Measurements from ENCODE around the gene ATG14.
"Not testable (repeated sequence)": the region's sequence is repeated elsewhere in the genome, so short reads cannot be mapped to it uniquely, and the experiment has no call there.

ATG14 gene

DNA sequence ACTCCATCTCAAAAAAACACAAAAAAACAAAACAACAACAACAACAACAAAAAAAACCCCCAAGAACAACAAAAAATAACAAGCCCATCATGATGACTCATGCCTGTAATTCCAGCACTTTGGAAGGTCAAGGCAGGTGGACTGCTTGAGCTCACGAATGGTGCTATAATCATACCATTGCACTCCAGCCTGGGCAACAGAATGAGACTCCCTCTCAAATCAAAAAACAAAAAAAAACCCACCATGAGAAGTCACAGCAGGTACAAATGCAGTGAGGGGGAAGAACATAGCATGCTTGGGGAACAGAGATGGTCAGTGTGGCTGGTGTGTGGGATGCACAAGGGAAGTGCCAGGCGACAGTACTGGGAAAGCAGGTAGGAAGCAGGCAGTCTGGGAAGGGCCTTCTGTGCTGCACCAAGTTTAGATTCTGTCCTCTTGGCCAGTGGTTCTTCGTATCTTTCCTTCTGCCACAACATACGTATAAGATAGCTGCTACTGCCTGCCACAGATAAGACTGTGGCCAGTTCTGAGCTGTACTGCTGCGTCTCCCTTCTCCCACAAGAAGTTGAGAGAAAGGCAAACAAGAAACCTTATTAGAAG is 28.0 kb downstream of the ATG14 start:
- DNase-seq = no peak

DNA sequence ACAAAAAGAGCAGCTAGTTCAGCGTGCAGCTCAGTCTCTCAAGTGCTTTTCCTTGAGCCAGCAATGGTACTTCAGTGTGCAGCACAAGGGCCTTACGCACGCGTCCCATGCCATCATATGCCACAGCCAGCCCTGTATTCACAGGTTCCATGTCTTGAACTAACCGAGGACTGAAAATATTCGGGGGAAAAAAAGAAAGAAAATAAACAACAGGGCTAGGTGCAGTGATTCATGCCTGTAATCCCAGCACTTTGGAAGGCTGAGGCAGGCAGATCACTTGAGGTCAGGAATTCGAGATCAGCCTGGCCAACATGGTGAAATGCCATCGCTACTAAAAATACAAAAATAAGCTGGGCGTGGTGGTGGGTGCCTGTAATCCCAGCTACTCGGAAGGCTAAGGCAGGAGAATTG is 28.6 kb downstream of the ATG14 start:
- DNase-seq = not testable (repeated sequence)

DNA sequence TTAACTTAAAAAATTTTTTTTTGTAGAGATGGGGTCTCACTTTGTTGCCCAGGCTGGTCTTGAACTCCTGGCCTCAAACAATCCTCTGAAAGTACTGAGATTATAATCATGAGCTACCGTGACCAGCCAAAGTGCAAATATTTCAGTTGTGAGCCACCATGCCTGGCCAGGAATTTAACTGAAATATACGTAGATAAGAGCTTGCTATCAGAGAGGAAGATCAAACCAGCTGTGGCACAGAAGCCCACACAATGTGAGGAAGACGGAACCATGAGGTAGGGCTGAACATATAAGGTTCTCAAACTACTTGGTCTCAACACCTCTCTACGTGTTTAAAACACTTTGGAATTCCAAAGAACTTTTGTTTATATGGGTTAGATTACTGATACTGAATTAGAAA is 29.1 kb downstream of the ATG14 start:
- no peak for DNase-seq

DNA sequence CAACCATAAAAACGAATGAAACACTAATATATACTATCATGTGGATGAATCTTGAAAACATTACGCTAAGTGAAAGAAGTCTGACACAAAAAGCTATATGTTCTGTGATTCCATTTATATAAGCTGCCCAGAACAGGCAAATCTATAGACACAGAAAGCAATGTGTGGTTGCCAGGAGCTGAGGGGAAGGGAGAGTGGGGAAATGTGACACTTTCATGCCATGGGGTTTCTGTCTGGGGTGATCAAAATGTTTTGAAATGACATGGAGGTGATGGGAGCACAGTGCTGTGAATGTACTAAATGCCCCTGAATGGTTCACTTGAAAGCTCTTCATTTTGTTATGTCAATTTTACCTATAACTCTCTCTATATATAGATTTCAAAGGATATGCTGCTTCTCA is 30.1 kb downstream of the ATG14 start:
- no peak for DNase-seq

DNA sequence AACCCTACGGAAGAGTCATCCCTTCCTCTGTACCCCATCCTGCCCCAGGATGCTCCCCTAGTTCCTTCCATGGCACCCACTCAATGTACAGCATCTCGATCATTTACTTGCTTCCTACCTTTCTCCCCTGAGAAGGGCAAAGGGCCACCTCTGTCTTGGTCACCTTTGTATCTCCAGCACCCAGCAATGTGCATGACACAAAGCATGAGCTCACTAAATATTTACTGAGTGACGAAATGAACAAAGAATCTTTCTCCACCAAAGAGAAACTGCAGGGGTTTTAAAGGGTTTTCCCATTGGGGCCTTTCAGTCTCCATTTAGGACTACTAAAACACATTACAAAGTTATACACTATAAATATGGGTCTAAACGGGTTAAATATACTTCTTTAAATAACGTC is 30.6 kb downstream of the ATG14 start:
- no peak for DNase-seq

DNA sequence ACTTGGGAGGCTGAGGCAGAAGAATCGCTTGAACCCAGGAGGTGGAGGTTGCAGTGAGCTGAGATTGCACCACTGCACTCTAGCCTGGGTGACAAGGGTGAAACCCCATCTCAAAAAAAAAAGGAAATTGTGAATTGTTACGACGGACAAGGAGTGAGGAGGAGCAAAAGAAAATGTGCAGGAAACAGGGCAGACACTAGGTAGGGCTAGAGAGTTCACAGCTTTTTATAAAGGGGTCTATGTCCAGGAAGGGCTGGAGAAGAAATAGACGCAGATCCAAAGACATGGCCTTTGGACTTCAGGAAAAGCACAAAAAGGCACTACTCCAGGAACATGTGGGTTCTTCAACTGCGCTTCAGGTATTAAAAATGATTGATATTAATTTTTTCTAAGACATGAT is 34.4 kb downstream of the ATG14 start:
- no peak for DNase-seq

DNA sequence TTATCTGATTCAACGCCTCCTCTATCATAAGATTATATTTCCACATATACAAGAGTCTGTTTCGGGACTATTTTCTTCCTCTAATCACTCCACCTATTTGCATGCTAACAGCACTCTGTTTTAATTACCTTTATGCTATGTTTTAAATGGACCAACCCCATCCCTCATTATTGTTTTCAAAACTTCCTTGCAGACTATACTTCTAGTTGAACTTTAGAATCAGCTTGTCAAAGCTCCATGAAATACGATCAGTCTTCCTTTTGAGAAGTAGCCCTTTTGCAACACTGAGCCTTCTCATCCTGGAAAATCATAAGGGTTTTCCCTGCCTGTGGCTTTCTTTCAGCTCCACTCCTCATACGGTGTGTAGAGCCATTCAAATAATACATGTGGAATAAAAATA is 36.9 kb downstream of the ATG14 start:
- DNase-seq = no peak

DNA sequence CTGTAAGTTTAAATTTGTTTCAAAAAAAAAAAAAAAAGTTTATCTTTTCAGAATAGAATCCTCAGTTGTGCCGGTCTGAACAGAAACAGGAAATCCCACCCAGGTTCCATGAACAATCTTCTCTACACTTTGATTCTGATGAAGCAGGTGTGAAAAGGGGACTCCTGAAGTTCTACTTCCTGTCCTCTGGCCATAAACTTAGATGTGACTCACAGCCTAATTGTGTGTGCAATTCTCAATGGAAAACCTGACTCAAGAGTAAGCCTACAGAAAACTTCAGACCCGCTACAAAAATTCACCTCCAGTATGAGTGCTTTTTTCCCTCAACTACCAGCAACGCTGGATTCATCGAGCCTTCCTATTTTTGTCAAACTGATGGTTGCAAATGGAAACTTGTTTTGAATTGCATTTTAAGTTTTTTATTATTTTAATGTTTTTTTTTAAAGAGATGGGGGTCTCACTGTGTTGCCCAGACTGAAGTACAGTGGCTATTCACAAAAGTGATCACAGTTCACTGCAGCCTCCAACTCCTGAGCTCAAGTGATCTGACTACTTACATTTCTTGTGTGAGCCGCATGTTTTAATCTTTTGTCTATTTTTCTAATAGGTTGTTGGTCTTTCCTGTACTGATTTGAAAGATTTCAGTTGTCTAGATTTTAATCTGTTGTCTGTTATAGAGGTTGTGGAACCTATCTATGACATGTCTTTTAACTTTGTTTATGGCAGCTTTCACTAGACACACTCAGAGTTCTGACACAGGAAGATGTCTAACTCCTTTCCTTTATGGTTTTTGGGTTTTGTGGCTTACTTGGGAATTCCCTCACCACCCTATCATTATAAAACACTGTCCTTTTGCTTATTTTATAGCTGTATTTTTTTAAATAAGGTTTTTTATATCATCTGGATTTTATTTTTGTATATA is 37.6 kb downstream of the ATG14 start:
- no peak for DNase-seq

DNA sequence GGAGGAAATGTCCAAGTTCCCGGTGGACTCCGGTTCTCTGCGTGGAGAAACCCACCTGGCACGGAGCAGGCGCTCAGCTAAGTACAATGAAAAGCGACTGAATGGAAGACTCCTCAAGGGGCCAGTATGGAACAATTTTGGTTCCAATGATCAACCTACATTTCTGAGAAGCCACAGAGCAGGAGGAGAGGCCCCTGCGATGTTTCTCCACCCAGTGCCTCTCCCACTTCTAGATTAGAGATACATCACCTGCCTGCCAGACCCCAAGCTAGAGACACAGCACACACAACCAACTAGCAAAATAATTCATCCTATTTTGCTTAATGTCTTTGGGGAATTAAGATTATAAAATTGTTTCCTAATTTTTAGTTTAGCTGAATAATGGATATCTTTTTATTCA is 38.8 kb downstream of the ATG14 start:
- no peak for DNase-seq

DNA sequence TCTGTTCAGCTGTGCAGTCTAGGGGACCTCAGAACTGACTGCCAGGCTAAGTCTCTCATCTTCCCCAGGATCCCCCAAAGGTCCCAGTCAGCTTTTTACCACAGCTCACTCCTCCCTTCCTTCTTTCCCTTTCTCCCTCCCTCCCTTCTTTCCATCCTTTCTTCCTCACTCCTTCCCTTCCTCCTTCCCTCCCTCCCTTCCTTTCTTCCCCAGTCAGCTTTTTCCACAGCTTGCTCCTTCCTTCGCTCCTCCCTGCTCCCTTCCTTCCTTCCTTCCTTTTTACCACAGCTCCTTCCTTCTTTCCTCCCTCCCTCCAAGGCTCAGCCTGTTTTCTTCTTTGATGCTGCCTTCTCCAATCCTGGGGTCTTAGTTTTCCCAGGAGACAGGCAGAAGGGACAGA is 39.2 kb downstream of the ATG14 start:
- DNase-seq = no peak

DNA sequence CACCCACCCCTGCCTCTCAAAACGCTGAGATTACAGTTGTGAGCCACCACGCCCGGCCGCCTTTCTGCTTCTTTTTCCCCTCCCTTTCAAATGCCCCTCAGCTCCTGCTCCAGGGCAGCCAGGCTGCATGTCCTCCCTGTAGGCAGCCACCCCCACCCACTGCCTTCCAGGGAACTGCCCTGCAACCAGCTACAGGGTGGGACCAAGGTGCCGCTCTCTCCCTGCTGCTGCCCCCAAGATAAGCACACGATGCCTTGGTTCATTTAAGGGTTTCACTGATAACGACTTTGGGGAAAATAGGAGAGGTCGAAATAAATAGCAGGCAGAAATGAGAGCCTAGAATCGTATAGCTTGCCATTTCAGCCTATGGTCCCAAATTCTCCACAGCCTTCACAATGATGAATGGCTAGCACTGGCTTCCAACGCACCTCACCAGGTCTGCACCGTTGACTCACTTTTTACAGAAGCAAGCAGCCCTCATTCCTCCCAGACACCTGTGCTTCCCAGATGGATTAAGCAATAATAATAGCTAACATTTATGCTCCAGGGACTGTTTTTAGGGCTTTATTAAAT is 40.7 kb downstream of the ATG14 start:
- no peak for DNase-seq

DNA sequence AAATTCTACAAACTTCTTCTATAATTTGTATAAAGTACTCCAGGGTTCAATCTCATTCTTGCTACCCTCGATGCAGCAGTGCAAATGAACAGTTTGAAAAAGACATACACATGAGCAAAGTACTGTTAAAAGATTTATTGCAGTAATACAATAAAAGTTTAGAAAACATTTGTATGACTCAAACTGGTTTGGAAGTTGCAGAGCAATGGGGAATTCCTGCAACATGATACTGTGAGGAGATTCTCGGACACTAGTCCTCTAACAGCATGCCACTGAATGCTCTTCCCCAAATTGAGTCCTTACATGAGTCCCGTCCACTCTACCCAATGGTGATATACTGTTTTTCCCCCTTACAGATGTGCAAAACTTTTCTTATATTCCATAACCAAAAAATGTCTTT is 45.4 kb downstream of the ATG14 start:
- no peak for DNase-seq

DNA sequence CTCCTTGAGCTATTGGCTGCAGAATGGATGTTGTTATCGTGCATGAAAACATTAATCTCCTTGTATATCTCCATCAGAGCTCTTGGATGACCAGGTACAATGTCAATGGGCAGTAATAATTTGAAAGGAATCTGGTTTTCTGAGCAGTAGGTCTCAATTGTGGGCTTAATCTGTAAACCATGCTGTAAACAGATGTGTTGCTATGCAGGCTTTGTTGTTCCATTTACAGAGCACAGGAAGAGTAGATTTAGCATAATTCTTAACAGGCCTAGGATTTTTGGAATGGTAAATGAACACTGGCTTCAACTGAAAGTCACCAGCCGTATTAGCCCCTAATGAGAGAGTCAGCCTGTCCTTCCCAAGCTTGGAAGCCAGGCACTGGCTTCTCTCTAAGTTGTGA is 50.4 kb downstream of the ATG14 start:
- DNase-seq = no peak

DNA sequence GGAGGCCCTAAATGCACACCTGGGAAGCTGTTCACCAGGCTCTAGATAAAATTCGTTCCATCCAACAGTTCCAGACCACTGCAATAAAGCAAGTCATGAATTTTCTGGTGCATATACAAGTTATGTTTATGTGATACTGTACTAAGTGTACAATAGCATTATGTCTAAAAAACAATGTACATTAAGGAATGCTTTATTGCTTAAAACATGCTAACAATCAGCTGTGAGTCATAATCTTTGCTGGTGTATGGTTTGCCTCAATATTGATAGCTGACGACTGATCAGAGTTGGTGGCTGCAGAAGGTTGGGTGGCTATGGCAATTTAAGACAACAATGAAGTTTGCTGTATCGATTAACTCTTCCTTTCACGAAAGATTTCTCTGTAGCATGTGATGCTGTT is 52.3 kb downstream of the ATG14 start:
- DNase-seq = no peak

DNA sequence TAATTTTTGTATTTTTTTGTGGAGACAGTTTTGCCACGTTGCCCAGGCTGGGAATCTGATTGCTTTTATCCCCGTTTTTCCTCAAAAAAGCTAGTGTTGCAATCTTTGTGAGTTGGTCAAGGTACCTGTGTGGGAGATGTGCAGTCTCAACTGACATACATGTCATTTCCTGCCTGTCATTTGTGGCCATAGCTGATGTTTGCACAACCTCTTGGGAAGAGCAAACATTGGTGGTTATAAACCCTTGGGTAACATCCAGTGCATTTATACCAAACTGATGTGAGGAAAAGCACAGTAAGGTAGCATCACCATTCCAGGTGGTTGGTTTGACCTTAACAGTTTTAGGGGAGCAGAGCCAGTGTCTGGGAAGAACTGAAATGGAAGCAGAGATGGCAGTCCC is 54.7 kb downstream of the ATG14 start:
- DNase-seq = peak; percentile 79

DNA sequence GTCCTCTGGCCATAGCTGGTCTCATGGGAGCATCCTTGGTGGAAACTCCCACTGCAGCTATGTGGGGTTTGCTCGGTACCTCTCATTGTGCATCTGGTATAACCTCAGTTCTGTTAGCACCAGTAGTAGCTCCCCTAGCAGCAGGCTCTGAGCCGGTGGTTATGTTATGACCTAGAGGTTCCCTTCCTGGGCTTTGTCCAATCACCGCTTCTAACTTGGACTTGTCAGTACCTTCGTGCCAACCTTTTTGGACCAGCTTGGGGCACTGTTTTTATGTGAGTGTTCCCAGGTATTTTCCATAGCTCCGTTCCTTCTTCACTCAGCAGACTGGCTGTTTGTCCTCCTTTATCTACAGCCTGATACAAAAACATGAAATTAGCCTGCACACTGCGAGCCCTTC is 55.7 kb downstream of the ATG14 start:
- DNase-seq = no peak

DNA sequence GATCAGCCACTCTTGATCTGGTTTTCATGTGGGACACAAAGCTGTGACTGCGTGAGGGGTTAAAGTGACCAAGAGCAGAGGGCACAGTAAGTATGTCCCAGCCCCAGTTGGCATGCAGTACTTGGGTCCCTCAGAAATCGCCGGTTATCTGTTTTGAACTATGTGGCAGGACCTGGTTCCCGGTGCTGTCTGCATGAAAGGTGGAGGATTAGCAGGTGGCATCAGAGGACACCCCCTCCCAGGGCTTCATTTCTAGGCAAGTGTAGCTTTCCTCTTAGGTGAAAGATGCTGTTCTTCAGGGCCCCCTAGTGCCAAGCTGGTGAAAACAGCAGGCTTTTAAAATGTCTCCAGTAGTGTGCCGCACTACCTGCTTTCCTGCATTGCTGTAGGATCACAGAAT is 57.1 kb downstream of the ATG14 start:
- DNase-seq = peak; percentile 38

DNA sequence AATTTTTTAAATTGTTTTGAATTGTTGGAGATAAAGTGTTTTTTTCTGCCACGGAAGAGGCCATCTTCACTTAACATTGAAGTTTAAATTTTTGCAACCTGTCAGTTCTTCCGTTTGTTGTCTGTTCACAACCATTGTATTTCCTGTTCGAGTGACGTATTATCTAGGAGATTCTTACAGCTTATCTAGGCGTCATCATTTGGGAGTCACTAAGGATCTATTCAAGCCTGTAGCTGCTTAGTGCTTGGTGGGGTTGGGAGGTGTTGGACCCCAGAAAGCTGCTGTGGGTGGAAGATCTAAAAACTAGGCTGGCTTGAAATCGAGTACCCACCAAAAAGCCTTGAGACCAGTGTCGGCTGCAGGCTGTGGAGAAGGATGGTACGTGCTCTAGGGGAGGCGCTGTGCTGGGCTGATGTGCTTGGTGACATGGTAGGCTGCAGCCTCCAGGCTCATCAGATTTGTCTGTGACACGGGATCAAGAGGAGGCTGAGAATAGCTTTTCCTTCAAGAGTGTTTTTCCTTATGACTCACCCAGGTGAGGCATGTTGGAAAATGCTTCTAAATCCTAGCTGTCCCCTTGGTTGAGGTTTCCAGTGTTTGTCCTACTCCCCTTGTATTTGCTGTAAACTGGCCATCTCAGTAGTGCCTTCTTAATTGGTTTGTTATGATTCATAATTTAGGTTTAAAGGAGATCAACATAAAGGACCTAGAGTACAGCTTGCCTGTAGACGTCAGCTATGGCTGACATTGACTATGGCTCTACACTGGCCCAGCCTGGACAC is 57.8 kb downstream of the ATG14 start:
- no peak for DNase-seq

DNA sequence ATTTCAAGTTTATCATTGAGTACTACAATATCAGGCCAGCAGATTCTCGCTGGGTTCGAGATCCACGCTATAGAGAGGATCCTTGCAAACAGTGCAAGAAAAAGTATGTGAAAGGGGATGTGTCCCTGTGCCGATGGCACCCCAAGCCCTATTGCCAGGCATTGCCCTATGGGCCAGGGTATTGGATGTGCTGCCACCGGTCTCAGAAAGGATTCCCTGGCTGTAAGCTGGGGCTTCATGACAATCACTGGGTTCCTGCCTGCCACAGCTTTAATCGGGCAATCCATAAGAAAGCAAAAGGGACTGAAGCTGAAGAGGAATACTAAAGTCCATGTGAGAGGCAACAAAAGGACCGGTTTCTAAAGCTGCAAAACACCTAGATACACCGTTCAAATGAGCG is 59.4 kb downstream of the ATG14 start:
- no peak for DNase-seq

DNA sequence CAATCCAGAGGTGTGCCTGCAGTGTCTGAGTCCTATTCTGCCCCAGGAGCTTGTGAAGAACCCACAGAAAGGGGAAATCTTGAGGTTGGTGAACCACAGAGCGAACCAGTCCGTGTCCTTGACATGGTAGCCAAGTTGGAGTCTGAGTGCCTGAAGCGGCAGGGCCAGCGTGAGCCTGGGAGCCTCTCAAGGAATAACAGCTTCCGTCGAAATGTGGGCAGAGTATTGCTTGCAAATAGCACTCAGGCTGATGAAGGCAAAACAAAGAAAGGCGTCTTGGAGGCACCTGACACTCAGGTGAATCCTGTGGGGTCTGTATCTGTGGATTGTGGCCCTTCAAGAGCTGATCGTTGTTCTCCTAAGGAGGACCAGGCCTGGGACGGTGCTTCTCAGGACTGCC is 60.5 kb downstream of the ATG14 start:
- DNase-seq = no peak

DNA sequence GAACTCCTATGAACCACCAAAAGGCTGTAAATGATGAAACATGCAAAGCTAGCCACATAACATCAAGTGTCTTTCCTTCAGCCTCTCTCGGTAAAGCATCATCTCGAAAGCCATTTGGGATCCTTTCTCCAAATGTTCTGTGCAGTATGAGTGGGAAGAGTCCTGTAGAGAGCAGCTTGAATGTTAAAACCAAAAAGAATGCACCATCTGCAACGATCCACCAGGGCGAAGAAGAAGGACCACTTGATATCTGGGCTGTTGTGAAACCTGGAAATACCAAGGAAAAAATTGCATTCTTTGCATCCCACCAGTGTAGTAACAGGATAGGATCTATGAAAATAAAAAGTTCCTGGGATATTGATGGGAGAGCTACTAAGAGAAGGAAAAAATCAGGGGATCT is 61.2 kb downstream of the ATG14 start:
- DNase-seq = no peak

DNA sequence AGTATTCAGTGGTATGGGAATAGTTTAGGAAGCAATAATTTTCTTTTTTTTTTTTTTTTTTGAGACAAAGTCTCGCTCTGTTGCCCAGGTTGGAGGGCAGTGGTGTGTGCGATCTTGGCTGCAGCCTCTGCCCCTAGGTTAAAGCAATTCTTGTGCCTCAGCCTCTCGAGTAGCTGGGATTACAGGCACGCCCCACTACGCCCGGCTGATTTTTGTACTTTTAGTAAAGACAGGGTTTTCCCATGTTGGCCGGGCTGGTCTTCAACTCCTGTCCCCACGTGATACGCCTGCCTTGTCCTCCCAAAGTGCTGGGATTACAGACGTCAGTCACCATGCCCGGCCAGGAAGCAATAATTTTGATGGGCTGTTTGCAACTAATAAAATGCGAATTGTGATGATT is 62.1 kb downstream of the ATG14 start:
- DNase-seq = no peak

DNA sequence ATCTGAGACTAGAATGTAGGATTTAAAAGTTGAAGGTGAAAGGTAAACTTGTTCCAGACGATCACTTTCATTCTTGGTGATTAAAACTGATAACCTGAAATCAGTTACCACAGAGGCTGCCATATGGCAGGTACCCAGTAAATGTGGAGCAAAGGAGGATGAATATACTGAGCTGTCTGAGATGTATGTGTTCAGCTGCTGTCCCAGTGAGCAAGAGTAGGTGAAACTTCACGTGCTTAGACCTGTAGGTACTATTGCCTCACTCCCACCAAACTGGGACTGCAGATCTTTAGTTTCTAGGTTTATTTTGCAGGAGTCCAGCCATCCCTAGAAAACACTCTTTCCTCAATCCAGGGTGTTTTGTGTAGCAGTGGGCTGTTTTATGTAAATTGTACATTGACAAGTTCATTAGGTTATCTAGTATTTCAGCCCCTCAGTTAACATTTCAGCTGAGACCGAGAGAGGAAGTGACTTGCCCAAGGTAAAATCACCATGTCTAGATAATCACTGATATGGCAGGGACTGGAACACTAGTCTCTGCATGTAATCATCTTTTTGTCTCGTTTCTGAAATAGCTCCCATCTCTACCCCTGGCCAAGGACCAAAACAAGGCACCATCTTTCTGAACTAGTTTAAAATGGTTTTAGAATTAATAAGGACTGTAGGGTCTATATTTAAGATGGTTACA is 62.7 kb downstream of the ATG14 start:
- DNase-seq = no peak
